ENCODE results near the gene B3GNT4. TPM values are rescaled to one million over a fixed set of nuclear protein-coding genes. Genes with fewer than 3 reads are reported as not detected.
"Not testable (repeated sequence)": the region's sequence is repeated elsewhere in the genome, so short reads cannot be mapped to it uniquely, and the experiment has no call there.

Gene B3GNT4
- 0.12 and 0.32 TPM in 2 replicates for total RNA-seq

DNA sequence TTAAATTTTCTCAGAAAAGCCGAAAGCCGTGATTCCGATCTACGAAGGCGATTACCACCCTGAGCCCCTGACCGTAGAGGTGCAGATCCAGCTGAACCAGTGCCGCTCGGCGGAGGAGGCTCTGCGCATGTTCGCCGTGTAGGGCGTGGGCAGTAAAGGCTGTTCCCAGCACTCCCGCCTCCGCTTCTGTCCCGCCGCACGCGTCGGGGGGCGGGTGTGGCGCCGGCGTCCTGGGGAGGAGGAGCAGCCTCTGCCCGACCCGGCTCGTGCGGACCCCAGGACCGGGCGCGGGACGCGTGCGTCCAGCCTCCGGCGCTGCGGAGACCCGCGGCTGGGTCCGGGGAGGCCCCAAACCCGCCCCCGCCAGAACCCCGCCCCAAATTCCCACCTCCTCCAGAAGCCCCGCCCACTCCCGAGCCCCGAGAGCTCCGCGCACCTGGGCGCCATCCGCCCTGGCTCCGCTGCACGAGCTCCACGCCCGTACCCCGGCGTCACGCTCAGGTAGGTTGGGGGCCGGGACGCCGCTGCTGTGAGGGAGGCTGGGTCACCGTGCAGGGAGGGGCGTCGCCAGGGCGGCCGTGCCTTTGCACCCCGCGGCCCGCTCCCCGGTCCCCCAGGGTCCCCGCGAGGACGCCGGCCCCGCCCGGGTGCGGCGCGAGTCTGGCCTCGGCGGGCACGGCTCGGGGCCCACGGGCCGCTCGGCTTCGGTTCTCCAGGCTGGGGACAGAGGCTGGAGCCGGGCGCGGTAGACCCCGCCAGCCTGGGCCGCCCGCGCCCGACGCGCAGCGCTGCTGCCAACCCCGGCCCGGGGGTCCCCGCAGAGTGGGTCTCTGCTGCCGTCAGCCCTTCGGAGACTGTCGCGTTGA is at the start of gene B3GNT4:
B3GNT4 (plus strand) TSS at position 409 of the 866 bp plus-strand sequence. CDS start 910 bp downstream, outside the sequence.
- intact Hi-C loops (cut with micrococcal nuclease) = loop anchor here (1.0 kb wide), 1 partner anchor 23 kb away; the partner anchor contains the start of gene DIABLO

- intact Hi-C loops (cut with micrococcal nuclease) = no loop called here
These were observed 47.8 kb upstream of the B3GNT4 start for GRCh38 chr12:122155705-122156104.

DNA sequence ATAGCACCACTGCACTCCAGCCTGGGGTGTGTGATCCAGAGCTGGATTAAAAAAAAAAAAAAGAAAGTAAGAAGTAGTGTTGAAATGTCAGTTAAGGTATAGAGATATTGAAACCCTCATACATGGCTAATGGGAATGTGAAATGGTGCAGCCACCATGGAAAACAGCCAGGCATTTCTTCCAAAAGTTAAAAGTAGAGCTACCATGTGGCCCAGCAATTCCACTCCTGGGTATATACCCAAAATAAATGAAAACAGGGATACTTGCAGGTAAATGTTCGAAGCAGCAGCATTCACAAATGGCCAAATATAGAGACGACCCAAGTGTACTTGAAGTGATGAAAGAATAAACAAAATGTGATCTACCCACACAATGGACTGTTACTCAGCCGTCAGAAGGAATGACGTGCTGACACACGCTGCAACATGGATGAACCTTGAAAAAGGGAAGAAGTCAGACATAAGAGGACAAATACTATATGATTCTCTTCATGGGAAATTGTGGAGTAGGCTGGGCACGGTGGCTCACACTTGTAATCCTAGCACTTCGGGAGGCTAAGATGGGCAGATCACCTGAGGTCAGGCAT is 44.7 kb upstream of the B3GNT4 start:
- intact Hi-C loops (cut with micrococcal nuclease) = no loop called here

DNA sequence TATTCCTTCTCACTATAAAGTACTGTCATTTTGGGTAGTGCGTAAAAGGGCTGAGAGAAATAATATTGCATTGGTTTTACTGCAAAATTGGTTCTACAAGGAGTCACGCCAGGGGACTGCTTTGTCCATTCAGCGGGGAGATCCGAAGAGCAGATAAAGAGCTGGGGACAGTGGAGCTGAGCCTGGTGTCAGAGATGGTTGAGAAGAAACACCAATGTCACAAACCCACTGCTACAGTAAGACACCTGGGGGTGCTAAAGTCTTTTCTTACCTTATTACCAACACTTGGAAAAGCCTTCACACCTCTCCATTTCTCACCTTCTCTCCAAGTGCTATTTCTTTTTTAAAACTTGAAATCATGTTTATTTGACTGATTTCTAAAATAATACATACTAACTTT is 43.6 kb upstream of the B3GNT4 start:
- intact Hi-C loops (cut with micrococcal nuclease) = loop anchor here (2.0 kb wide), 1 partner anchor 31 kb away; no protein-coding TSS in a partner anchor

- intact Hi-C loops (cut with micrococcal nuclease) = loop anchor here (2.0 kb wide), 1 partner anchor 30 kb away; no protein-coding TSS in a partner anchor
These were observed 42.7 kb upstream of the B3GNT4 start for GRCh38 chr12:122160761-122161160.

GRCh38 chr12:122161682-122162081 is 41.8 kb upstream of the B3GNT4 start:
- intact Hi-C loops (cut with micrococcal nuclease) = loop anchor here (2.0 kb wide), 1 partner anchor 29 kb away; no protein-coding TSS in a partner anchor

DNA sequence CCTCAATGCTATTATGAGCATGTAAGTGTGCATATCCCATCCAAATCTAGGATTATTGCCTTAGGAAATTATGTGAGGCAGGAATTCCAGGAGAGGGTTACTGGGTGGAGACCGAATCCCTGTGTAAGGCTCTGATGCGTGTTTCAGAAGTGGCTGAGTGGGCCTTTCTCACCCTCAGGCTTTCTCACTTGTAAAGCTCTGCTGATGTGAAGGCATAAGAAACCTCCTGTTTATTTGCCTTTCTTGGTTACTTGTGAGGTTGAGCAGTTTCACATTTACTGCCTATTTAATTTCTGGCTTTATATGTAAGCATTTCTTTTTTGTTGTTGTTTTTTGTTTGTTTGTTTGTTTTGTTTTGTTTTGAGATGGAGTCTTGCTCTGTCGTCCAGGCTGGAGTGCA is 40.5 kb upstream of the B3GNT4 start:
- intact Hi-C loops (cut with micrococcal nuclease) = no loop called here

DNA sequence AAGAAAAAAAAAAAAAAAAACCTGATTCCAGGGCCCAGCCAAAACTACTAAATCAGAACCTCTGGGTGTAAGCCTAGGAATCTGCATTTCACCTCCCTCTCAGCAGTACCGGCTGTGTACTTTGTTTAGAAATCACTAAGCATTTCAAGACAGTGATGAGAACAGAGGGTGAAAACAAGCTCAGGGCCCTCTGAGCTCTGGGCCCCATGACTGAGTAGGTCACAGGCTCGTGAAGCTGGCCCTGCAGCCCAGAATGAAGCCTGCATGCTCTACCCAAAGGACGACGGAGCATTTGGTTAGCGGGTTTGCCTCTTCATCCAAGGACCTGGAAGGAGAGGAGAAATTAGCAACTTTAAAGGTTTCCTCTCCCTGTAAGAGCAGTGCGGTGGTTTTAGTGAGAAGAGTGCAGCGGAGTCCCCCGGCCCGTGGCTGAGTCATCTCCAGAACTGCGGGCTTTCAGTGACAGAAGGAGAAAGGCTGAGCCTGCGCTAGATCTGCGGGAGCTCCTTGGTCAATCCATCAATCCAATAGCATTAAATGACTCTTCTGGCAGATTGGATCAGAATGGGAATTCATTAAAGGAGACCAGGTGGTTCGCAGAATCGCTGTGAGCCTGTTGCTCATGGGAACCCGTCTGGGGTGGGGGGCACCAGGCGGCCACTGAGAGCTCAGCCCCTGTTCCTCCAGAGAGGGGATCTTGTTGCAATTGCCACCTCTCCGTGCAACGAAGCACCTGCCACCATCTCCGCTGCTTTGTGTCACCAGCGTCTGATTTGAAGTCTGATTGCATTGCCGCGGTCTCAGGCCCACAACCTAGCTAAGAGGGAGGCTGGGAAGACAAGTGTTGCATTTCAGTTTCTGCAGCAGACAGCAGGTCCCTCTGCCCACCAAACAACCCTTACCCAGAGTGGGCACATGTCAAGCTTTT is 36.8 kb upstream of the B3GNT4 start:
- intact Hi-C loops (cut with micrococcal nuclease) = loop anchor here (2.0 kb wide), 1 partner anchor 16 kb away; the partner anchor contains the start of gene LRRC43

GRCh38 chr12:122167356-122167925 is 36.1 kb upstream of the B3GNT4 start:
- intact Hi-C loops (cut with micrococcal nuclease) = loop anchor here (2.0 kb wide), 1 partner anchor 15 kb away; the partner anchor contains the start of gene LRRC43

GRCh38 chr12:122168492-122168891 is 35.0 kb upstream of the B3GNT4 start:
- intact Hi-C loops (cut with micrococcal nuclease) = no loop called here

DNA sequence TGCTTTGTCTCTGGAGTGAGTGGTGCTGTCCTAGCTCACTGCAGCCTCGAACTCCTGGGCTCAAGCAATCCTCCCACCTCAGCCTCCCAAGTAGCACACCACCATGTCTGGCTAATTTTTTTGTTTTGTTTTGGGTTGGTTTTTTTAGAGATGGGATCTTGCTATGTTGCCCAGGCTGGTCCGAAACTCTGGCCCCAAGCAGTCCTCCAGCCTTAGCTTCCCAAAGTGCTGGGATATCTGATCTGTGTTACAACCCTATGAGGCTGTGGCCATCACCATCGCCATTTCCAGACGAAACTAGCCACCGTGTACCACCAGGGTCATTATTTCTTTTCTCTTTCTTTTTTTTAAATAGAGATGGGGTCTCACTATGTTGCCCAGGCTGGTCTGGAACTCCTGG is 32.1 kb upstream of the B3GNT4 start:
- intact Hi-C loops (cut with micrococcal nuclease) = no loop called here

GRCh38 chr12:122172262-122172939 is 31.1 kb upstream of the B3GNT4 start:
- intact Hi-C loops (cut with micrococcal nuclease) = no loop called here

- intact Hi-C loops (cut with micrococcal nuclease) = no loop called here
These were observed 29.2 kb upstream of the B3GNT4 start, which contains the start of gene IL31 for GRCh38 chr12:122174155-122174845. IL31 (minus strand) TSS chr12:122174221; CDS start chr12:122174172, 49 bp downstream.

- intact Hi-C loops (cut with micrococcal nuclease) = not testable (repeated sequence)
These were observed 27.0 kb upstream of the B3GNT4 start for GRCh38 chr12:122176473-122176872.

GRCh38 chr12:122182887-122183587 is 20.5 kb upstream of the B3GNT4 start, which contains the start of gene LRRC43:
LRRC43 (plus strand) TSS chr12:122183123; CDS start chr12:122183145, 22 bp downstream.
- intact Hi-C loops (cut with micrococcal nuclease) = loop anchor here (2.0 kb wide), 1 partner anchor 16 kb away; no protein-coding TSS in a partner anchor

GRCh38 chr12:122183588-122183940 is 19.9 kb upstream of the B3GNT4 start:
- intact Hi-C loops (cut with micrococcal nuclease) = loop anchor here (2.0 kb wide), 1 partner anchor 17 kb away; no protein-coding TSS in a partner anchor

DNA sequence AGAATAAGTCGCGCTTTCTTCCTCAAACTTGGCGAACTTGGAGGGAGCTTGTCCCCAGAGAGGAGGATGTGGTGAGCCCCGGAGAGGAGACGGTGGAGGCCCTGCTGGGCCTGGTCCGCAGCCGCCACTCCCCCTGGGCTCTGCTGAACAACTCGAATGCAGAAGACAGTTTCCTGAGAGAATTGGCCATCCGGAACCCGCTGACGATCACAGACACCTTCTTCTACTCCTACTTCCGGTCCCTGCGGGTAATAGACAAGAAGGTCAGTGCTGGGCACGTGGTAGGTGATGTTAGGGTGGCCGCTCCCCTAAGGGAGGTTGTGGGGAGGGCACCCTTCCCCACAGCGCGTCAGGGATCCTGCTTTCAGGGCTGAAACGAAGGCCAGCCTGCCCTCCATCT is 19.0 kb upstream of the B3GNT4 start:
- intact Hi-C loops (cut with micrococcal nuclease) = no loop called here

- intact Hi-C loops (cut with micrococcal nuclease) = no loop called here
These were observed 18.4 kb upstream of the B3GNT4 start for GRCh38 chr12:122185079-122185478.
